Brain microvascular endothelial cell (primary cell): ENCODE measurements around the gene STAG3.

Experiments
- DNase-seq: peaks from one replicate; pipeline ENCODE4 v3.0.0-alpha.2; 2020
- H3K27ac ChIP-seq: fragments of 250-450 bp; sonication (Bioruptor Pico); 2 replicates; pipeline ENCODE4 v1.5.1; 2020; ENCODE audit warnings: mild to moderate bottlenecking, moderate library complexity
- H3K27me3 ChIP-seq: fragments of 250-450 bp; sonication (Bioruptor Pico); replicated peaks from 2 replicates; pipeline ENCODE4 v1.5.1; 2020; ENCODE audit warnings: mild to moderate bottlenecking
- H3K36me3 ChIP-seq: fragments of 250-450 bp; sonication (Bioruptor Pico); replicated peaks from 2 replicates; pipeline ENCODE4 v1.5.1; 2020; ENCODE audit warnings: mild to moderate bottlenecking
- H3K4me3 ChIP-seq: 2 replicates; pipeline ENCODE4 v1.5.1; 2011; ENCODE audit warnings: low read depth, mild to moderate bottlenecking, control low read depth, low read length, moderate library complexity
- CTCF ChIP-seq: IDR thresholded peaks from 2 replicates; pipeline ENCODE4 v1.5.1; 2011; ENCODE audit warnings: low read depth, mild to moderate bottlenecking, moderate library complexity, low read length, control low read depth, inconsistent platforms; ENCODE audit errors: missing control alignments
- in situ Hi-C: cut with HindIII; loops from 2 replicates; pipeline ENCODE4 v1.10.0; 2017; ENCODE audit warnings: low sequenced_read_pairs, low pct_ligation_motif_present

STAG3 gene

GRCh38 chr7:100204454-100204853, 26.7 kb downstream of the STAG3 start:
- Histone ChIP-seq H3K27me3 (peaks cover 11% of the 10 kb centered on the region), H3K27ac (no peak overlapping the region), H3K36me3 (no peaks in the 10 kb centered on the region), H3K4me3 (no peak overlapping the region)
- TF ChIP-seq CTCF, result no peak
- no peak for DNase-seq
- in situ Hi-C loops, result no loop called here

- Histone ChIP-seq H3K27me3 (peaks cover 2% of the 10 kb centered on the region), H3K4me3 (no peak overlapping the region), H3K36me3 (no peaks in the 10 kb centered on the region), H3K27ac (no peak overlapping the region)
- in situ Hi-C loops, result no loop called here
- DNase-seq, result no peak
- TF ChIP-seq CTCF, result no peak
Observed at GRCh38 chr7:100208911-100209408, 31.2 kb downstream of the STAG3 start.

DNA sequence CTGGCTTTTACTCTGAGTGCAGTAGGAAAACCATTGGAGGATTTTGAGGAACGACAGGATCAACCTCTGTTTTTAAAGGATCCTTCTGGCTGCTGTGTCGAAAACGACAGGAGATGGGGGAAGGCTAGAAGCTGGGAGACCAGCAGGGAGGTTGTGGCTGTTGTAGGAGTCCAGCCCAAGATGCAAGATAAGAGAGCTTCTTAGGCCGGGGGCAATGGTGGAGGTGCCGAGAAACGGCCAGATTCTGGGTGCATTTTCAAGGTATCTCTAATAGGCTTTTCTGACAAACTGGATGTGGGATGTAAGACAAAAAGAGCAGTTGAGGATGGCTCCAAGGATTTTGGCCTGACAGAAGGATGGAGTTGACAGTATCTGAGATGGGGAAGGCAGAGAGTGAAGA, 31.8 kb downstream of the STAG3 start:
- in situ Hi-C loops, result no loop called here
- H3K27me3 ChIP-seq, result peaks cover 2% of the 10 kb centered on the region
- no peaks in the 10 kb centered on the region for H3K36me3 ChIP-seq
- no peak overlapping the region for H3K27ac ChIP-seq
- DNase-seq, result no peak
- TF ChIP-seq CTCF, result no peak
- H3K4me3 ChIP-seq, result no peak overlapping the region

DNA sequence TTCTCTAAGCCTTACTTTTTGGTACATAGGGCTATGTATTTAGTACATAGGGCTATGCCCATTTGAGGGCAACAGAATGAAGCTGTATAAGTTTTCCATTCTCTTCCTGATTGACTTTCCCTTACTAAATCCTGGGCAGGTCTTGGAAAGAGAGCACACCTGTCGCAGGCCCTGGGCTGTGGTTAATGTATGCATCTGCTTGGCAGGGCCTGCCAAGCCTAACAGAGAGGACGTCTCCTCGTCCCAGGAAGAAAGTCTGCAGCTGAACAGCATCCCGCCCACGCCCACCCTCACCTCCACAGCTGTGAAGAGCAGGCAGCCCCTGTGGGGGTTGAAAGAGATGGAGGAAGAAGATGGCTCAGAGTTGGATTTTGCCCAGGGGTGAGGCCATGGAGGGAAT, 33.1 kb downstream of the STAG3 start:
- in situ Hi-C loops, result no loop called here
- Histone ChIP-seq H3K36me3 (no peaks in the 10 kb centered on the region), H3K27me3 (peaks cover 2% of the 10 kb centered on the region), H3K27ac (no peak overlapping the region), H3K4me3 (no peak overlapping the region)
- no peak for TF ChIP-seq CTCF
- DNase-seq, result no peak

GRCh38 chr7:100211342-100211780, 33.6 kb downstream of the STAG3 start:
- H3K27me3 ChIP-seq, result peaks cover 2% of the 10 kb centered on the region
- H3K4me3 ChIP-seq, result no peak overlapping the region
- TF ChIP-seq CTCF, result no peak
- DNase-seq, result no peak
- H3K36me3 ChIP-seq, result no peaks in the 10 kb centered on the region
- in situ Hi-C loops, result no loop called here
- no peak overlapping the region for H3K27ac ChIP-seq

DNA sequence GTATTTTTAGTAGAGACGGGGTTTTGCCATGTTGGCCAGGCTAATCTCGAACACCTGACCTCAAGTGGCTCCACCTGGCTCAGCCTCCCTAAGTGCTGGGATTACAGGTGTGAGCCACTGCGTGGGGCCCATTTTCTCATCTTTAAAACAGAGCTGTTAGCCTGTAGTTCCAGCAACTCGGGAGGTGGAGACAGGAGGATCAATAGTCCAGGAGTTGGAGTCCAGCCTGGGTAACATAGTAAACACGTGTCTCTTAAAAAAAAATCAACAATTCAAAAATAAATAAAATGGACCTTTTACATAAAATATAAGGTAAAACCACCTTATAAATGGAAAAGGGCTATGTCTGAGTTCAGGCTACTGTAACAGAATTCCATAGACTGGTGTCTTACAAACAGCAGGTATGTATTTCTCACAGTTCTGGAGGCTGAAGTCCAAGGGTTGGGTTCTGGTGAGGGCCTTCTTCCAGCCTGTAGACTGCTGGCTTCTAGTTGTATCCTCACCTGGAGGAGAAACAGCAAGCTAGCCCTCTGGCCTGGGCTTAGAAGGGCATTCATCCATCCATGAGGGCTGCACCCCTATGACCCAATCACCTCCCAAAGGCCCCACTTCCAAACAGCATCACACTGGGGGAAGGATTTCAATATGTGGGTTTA, 35.0 kb downstream of the STAG3 start:
- peaks cover 2% of the 10 kb centered on the region for H3K27me3 ChIP-seq
- DNase-seq, result no peak
- in situ Hi-C loops, result no loop called here
- no peak for TF ChIP-seq CTCF
- no peaks in the 10 kb centered on the region for H3K36me3 ChIP-seq
- H3K27ac ChIP-seq, result no peak overlapping the region
- no peak overlapping the region for H3K4me3 ChIP-seq
